Fibroblast of lung (primary cell): Measurements from ENCODE around the gene PFDN2.

Experiments
- CTCF ChIP-seq, 2 donors: IDR thresholded peaks in 1 of 2; conservative IDR thresholded peaks in 1 of 2; 1 replicate in 1 of 2; 2 replicates in 1 of 2; pipeline ENCODE4 v1.5.1; 2011 to 2012; ENCODE audit warnings: low read length in 2 of 2, control low read depth in 1 of 2, inconsistent platforms in 1 of 2, low read depth in 1 of 2, mild to moderate bottlenecking in 1 of 2
- EZH2 ChIP-seq: IDR thresholded peaks from 2 replicates; pipeline ENCODE4 v1.5.1; 2012; ENCODE audit warnings: low read length, control low read depth, mild to moderate bottlenecking; ENCODE audit errors: missing control alignments

- TF ChIP-seq CTCF (conservative IDR thresholded peaks at IDR 0.05 in 1 of 2, IDR thresholded peaks at IDR 0.05 in 1 of 2; ENCODE audit: low read depth in 1 of 2, low read length in 2 of 2) (no peak), EZH2 (no peak)
Measured at GRCh38 chr1:161070761-161071160, 47.1 kb downstream of the PFDN2 start.
